Measurements from ENCODE around the gene ANAPC7. TPM values are rescaled to one million over a fixed set of nuclear protein-coding genes. Genes with fewer than 3 reads are reported as not detected.
"Not testable (repeated sequence)": the region's sequence is repeated elsewhere in the genome, so short reads cannot be mapped to it uniquely, and the experiment has no call there.

The ANAPC7 gene
- polyA plus RNA-seq, 4 donors = 66.5 to 85.4 (median 69.9) TPM

- not testable (repeated sequence) for DNase-seq (ENCODE audit: low read depth in 4 of 4, low spot score in 3 of 4)
Measured at GRCh38 chr12:110378131-110378790, 25.2 kb downstream of the ANAPC7 start.

DNA sequence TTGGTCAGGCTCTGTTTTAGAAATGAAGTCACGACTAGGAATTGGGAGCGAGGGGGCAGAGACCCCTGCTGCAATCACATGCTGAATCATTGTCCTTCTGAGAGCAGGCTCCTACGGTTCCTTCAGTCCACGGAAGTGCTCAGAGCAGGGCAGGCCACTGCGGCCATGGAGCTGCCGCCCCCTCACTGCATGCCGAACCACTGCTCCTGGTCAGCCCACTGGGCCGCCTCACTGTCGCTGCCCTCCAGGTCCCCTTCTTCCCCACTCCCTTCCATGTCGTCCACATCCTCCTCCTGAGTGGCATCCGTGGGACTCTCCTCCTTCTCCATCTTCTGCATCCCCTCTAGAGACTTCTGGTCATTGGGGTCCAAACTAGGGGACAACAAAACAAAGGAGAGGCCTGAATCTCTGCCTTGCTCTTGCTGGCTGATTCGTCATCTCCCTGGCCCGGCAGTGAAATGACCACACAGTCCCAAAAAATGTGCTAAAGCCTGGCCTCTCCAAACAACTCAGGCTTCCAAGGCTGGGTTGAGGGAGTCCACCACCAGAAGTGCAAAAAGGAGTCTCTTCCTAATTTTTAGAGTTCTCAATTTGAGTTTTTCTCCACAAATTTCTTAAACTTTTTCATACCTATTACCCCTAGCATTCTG is 29.4 kb downstream of the ANAPC7 start:
- no peak for DNase-seq (ENCODE audit: low read depth in 4 of 4, low spot score in 3 of 4)

DNA sequence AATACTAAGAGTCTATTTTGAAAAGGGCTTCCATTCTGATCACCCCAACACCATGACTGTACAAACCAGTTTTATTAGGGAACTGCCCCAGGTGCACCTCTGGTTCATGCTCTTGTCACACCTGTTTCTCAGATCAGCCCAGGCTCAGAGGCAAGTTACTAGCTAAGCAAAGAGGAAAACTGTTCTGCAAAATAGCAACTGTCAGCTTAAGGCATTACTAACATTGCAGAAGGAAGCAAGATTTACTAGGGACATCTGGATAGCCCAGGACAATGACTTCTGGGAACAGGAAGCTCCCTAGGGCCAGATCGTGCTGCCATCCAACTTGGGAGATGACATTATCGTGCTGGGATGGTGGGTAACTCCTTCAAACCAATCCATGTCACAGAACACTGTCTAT is 30.1 kb downstream of the ANAPC7 start:
- DNase-seq (ENCODE audit: low read depth in 4 of 4, low spot score in 3 of 4) = no peak

- no peak for DNase-seq (ENCODE audit: low read depth in 4 of 4, low spot score in 3 of 4)
Measured at GRCh38 chr12:110373025-110373424, 30.5 kb downstream of the ANAPC7 start.

GRCh38 chr12:110372056-110372425 is 31.5 kb downstream of the ANAPC7 start:
- no peak for DNase-seq (ENCODE audit: low read depth in 4 of 4, low spot score in 3 of 4)

DNA sequence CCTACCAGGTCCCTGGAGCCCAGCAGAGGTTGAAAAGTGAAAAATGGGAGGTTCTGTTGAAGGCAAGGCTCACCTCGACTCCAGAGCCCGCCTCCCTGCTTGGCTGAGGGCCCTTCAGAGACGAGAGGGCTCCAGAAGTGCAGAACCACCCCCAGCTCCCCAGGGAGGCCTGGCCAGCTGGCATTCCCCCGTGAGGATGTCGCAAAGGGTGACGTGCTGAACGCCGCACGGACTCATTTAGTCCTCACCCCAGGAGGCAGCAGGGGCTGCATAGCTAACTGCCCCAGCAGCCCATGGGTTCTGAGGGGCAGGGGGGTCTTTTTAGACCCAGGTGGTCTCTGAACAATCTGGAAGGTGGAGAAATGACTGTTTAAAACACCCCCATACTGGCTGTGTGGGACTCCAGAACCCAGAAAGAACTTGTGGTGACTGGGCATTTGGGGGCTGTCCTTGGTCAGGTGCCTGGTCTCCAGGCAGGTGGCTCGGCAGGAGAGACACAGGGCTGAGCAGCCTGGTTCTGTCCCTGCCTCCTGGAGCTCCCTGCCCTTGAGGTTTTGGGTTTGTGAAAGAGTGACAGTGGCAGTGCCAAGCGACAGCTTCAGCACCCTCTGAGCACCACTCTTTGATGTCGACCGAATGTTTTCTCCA is 32.0 kb downstream of the ANAPC7 start:
- DNase-seq (ENCODE audit: low read depth in 4 of 4, low spot score in 3 of 4) = no peak

- no peak for DNase-seq (ENCODE audit: low read depth in 4 of 4, low spot score in 3 of 4)
Measured at GRCh38 chr12:110370732-110371231, 32.7 kb downstream of the ANAPC7 start.

DNA sequence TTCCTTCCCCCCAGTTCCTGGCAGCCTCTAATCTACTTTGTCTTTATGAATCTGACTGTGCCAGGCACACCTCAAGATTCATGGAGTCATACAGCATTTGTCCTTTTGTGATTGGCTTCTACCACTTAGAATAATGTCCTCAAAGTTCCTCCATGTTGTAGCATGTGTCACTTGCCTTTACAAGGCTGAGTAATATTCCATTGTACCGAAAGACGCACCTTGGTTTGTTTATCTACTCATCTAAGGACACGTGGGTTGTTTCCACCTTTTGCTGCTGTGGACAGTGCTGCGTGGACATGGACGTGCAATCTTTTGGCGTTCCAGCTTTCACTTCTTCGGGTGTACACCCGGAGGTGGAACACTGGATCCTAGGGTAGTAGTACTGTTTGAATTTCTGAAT is 33.5 kb downstream of the ANAPC7 start:
- no peak for DNase-seq (ENCODE audit: low read depth in 4 of 4, low spot score in 3 of 4)

- no peak for DNase-seq (ENCODE audit: low read depth in 4 of 4, low spot score in 3 of 4)
Measured at GRCh38 chr12:110367181-110367864, 36.2 kb downstream of the ANAPC7 start.

- DNase-seq (ENCODE audit: low read depth in 4 of 4, low spot score in 3 of 4) = no peak
Measured at GRCh38 chr12:110366321-110367142, 37.0 kb downstream of the ANAPC7 start.

- DNase-seq (ENCODE audit: low read depth in 4 of 4, low spot score in 3 of 4) = no peak
Measured at GRCh38 chr12:110365489-110366320, 37.8 kb downstream of the ANAPC7 start.

GRCh38 chr12:110361216-110361615 is 42.3 kb downstream of the ANAPC7 start:
- DNase-seq (ENCODE audit: low read depth in 4 of 4, low spot score in 3 of 4) = no peak

DNA sequence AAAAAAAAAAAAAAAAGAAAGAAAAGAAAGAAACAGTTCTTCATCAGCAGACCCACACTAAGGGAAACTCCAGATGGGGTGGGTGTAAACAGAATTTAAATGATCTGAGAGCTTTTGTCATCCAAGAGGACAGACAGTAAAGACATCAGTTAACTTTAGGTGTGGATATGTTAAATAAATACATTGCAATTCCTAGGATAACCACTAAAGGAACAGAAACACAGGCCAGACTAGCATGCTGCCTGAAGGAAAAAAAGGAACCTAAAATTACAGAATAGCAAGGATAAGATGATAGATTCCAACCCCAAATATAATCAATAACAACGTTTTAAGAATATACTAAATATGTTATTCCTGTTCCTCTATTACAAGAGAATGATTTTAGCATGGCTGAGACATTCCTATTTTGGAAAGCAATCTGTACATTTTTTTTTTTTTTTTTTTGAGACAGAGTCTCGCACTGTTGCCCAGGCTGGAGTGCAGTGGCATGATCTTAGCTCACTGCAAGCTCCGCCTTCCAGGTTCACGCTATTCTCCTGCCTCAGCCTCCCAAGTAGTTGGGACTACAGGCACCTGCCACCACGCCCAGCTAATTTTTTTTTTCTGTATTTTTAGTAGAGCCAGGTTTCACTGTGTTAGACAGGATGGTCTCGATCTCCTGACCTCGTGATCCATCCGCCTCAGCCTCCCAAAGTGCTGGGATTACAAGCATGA is 45.0 kb downstream of the ANAPC7 start:
- not testable (repeated sequence) for DNase-seq (ENCODE audit: low read depth in 4 of 4, low spot score in 3 of 4)

DNA sequence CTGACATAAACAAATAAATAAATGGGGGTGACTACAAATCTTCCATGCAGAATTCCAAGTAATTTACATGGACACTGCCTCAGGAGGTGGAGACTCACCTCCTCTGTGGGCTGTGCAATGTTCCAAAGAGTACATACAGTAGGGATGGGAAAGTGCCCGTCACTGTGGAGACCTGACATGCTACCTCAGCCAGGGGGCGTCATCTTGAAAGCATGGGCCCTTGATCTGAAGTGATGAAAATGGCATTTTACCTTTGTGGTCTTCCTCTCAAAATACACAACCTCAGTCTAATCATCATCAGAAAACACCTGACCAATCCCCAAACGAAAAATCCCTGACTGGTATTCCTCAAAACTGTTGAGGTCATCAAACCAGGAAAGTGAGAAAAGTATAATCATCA is 48.4 kb downstream of the ANAPC7 start:
- DNase-seq (ENCODE audit: low read depth in 4 of 4, low spot score in 3 of 4) = no peak

- no peak for DNase-seq (ENCODE audit: low read depth in 4 of 4, low spot score in 3 of 4)
Measured at GRCh38 chr12:110354172-110354780, 49.2 kb downstream of the ANAPC7 start.

DNA sequence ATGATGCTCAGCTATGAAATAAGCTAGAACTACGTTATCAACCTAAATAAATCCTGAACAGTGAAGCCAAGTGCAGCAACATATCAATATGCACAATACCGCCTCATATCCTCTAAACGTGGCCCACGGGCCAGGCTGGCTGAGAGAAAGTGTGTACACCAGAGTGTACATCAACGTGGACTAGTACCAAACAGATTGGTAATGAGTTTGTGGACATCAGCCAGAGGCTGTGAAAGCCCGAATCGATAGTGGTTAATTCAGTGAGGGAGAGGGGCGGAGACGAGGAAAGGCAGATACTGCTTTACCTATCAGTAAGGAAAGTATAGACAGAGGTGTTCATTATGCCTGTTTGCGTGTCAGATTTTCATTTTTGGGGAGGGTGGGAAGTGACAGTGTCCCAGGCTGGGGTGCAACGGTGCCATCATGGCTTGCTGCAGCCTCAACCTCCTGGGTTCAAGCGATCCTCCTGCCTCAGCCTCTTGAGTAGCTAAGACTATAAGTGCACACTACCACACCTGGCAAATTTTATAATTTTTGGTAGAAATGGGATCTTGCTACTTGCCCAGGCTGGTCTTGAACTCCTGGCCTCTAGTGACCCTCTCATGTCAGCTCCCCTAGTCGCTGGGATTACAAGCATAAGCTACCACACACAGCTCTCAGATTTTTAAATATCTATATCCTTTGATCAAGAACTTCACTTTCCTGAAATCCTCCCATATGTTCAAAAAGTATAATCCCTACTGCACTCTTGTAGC is 50.1 kb downstream of the ANAPC7 start:
- DNase-seq (ENCODE audit: low read depth in 4 of 4, low spot score in 3 of 4) = no peak

GRCh38 chr12:110352401-110352800 is 51.1 kb downstream of the ANAPC7 start:
- no peak for DNase-seq (ENCODE audit: low read depth in 4 of 4, low spot score in 3 of 4)

- DNase-seq (ENCODE audit: low read depth in 4 of 4, low spot score in 3 of 4) = no peak
Measured at GRCh38 chr12:110351119-110351518, 52.4 kb downstream of the ANAPC7 start.

Measured in right renal pelvis (tissue), 4 donors.